LNCaP clone FGC (cell line): ENCODE data around the gene ENHO.

Source experiments
- DNase-seq: peaks from one replicate; pipeline ENCODE4 v3.0.0-alpha.2; 2011; ENCODE audit warnings: low read depth
- H3K4me3 ChIP-seq: 2 replicates; pipeline ENCODE4 v1.5.1; 2011; ENCODE audit warnings: mild to moderate bottlenecking, low read depth, low read length, control low read depth
- CTCF ChIP-seq: IDR thresholded peaks from 2 replicates; pipeline ENCODE4 v1.5.1; 2012; ENCODE audit warnings: mild to moderate bottlenecking; ENCODE audit not compliant: control insufficient read depth, insufficient read depth; ENCODE audit errors: extremely low read depth

Gene ENHO

GRCh38 chr9:34547960-34548611, 25.3 kb upstream of the ENHO start:
- no peak for DNase-seq
- H3K4me3 ChIP-seq: no peak overlapping the region
- peak; percentile 89 for TF ChIP-seq CTCF

GRCh38 chr9:34546834-34547827, 24.3 kb upstream of the ENHO start:
- DNase-seq: peak; percentile 52
- H3K4me3 ChIP-seq: no peak overlapping the region
- peak; percentile 70 for TF ChIP-seq CTCF

- TF ChIP-seq CTCF: no peak
- no peak overlapping the region for H3K4me3 ChIP-seq
- no peak for DNase-seq
Observed at GRCh38 chr9:34546102-34546833, 23.5 kb upstream of the ENHO start.

GRCh38 chr9:34545497-34545896, 22.7 kb upstream of the ENHO start:
- no peak for TF ChIP-seq CTCF
- no peak overlapping the region for H3K4me3 ChIP-seq
- no peak for DNase-seq

GRCh38 chr9:34544035-34544434, 21.2 kb upstream of the ENHO start:
- H3K4me3 ChIP-seq: no peak overlapping the region
- no peak for TF ChIP-seq CTCF
- DNase-seq: no peak

- no peak overlapping the region for H3K4me3 ChIP-seq
- no peak for TF ChIP-seq CTCF
- no peak for DNase-seq
Observed at GRCh38 chr9:34541540-34541939, 18.8 kb upstream of the ENHO start.
